ENCODE data around the gene KLK14.

- no peak for TF ChIP-seq CTCF (IDR thresholded peaks at IDR 0.05)
- TF ChIP-seq POLR2A (IDR thresholded peaks at IDR 0.05), result no peak
Measured at GRCh38 chr19:51071095-51071405, 11.6 kb downstream of the KLK14 start.

All from Peyer's patch (tissue), 4 donors.